Effector CD8-positive, alpha-beta T cell (primary cell): Measurements from ENCODE around the gene ADAMTS15.

Source experiments
- DNase-seq: peaks from one replicate; lab custom pipeline; 2025; lab: John Stamatoyannopoulos, UW

Gene ADAMTS15

DNA sequence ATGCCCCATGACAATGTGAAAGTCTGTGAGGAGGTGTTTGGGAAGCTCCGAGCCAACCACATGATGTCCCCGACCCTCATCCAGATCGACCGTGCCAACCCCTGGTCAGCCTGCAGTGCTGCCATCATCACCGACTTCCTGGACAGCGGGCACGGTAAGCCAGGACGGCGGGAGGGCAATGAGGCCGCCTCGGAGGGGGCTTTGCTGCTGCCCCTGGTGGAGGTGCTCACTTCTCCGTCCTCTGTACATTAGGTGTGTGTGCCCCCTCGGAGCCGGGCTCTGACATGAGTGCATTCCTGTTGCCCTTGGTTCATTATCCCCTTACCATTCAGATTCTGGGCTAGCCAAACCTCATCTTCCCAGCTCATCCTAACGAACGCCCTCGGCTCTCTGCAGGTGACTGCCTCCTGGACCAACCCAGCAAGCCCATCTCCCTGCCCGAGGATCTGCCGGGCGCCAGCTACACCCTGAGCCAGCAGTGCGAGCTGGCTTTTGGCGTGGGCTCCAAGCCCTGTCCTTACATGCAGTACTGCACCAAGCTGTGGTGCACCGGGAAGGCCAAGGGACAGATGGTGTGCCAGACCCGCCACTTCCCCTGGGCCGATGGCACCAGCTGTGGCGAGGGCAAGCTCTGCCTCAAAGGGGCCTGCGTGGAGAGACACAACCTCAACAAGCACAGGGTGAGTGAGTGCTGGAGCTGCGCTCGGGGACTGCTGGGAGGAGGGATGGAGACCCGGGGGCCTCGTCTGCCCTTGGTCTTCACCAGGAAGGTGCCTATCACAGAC, 13.8 kb downstream of the ADAMTS15 start:
- DNase-seq, result no peak

DNA sequence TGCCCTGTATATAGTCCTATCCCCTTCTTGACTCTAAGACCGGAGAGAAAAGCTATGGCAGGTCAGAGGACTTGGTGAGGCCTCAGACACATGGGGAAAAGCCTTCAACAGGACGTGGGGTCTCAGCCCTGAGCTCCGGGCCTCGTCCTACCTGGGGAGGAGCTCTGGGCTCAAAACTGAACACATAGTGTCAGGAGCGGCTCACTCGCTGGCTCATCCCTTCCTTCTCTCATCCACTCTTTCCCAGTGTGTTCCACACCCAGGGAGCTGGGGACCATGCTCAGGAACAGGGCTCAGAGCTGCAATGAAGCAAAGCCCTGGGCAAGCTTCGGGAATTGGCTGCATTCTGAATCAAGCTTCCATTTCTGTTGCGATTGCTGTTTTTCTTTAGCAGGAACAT, 14.5 kb downstream of the ADAMTS15 start:
- DNase-seq, result no peak

DNA sequence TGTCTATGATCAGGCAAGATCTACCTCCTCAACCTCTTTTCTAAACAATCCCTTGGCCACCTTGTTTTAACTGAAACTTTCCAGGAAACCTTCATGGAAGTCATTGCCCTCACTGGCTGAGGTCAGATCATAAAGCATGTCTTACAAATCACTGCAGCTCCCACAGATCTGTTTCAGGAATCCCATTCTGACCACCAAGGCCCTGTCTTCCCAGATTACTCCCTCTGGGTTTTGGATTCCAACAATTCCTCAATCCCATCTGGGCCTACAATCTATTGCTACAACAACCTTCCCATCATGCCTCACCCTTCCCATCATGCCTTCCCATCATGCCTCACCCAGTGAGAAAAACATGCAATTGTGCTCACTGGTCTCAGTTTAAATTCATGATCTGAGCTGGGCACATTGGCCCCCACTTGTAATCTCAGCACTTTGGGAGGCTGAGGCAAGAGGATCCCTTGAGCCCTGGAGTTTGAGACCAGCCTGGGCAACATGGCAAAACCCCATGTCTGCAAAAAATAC, 15.9 kb downstream of the ADAMTS15 start:
- DNase-seq, result no peak

DNA sequence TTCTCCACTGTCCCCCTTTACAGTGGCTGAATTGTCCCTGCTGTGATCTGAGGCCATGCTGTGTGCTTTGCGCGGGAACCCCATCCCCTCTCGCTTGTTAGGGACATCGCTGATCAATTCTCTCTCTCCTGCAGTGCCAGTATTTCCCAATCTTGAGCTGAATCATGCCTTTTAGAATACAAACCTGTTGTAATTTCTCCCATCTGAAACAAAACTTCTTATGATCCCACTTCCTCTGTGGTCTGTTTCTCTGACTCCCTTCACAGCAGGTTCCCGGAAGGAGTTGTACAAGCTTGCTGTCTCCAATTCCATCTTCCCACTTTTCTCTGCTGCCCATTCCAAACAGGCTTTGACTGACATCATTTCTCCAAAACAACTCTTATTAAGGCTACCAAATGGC, 16.8 kb downstream of the ADAMTS15 start:
- DNase-seq, result no peak

DNA sequence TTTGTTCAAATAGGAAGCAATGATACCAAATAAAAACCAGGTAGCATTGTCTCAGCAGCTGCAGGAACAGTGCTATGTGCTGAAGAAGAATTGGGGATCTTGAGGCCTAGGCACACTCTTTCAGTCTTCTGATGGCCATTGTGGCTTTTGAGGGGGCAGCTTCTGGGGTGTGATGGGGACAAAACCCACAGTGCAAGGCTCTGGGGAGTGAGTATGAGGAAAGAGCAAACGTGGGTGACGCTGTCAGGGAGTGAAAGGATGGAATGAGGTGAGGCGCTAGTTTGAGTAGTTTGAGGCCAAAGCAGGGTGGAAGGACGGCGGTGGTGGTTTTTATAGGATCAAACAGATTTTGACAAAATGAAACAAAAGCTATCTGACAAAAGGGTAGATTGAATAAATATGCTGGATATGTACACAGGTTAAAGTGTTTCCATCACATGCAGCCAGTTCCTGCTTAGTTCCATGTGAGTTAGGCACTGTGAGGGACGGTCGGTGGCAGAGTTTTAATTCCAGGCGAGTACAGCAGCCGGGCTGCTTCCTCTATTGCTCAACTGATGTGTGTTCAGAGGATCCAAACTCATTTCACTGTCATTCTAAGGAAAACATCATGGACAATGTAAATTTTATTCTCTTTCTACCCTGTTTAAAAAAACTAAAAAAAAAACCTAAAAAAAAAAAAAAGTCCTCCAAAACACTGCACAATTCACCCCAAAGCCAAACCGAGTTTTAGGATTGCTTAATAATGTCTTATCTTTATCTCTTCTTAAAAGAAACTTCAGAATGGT, 18.9 kb downstream of the ADAMTS15 start:
- DNase-seq, result no peak

DNA sequence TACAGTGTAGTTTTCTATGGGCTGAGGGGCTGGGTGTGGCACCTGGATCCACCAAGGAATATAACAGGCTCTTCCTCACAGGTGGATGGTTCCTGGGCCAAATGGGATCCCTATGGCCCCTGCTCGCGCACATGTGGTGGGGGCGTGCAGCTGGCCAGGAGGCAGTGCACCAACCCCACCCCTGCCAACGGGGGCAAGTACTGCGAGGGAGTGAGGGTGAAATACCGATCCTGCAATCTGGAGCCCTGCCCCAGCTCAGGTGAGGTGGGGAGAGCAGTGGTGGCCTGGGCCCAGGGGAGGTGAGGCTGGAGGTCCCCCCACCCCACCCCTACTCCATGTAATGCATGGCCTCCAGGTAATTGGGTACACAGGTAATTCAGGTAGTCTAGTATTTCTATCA, 20.7 kb downstream of the ADAMTS15 start:
- DNase-seq, result no peak

DNA sequence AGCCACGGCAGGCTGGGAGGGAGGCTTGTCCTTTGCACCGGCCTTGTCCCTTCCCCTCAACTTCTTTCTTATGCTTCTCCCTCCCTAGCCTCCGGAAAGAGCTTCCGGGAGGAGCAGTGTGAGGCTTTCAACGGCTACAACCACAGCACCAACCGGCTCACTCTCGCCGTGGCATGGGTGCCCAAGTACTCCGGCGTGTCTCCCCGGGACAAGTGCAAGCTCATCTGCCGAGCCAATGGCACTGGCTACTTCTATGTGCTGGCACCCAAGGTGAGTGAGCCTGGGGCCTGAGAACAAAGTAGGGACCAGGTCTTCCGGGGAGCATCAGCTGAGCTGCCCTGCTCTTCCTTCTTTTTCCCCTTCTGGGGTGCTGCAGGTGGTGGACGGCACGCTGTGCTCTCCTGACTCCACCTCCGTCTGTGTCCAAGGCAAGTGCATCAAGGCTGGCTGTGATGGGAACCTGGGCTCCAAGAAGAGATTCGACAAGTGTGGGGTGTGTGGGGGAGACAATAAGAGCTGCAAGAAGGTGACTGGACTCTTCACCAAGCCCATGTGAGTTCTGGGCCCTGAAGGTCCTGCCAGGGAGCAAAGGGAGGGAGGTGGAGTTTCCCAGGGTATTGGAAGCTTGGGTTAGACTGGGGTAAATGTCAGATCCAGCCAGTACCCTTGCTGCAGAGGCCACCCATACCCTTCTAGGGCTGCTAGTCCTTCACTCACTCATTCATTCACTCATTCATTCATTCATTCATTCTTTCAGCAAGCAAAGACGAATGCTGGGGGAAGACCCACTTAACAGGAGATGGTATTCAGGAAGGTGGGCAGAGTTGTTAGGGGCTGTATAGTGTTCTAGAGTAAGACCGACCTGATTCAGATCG, 22.6 kb downstream of the ADAMTS15 start:
- DNase-seq, result no peak

DNA sequence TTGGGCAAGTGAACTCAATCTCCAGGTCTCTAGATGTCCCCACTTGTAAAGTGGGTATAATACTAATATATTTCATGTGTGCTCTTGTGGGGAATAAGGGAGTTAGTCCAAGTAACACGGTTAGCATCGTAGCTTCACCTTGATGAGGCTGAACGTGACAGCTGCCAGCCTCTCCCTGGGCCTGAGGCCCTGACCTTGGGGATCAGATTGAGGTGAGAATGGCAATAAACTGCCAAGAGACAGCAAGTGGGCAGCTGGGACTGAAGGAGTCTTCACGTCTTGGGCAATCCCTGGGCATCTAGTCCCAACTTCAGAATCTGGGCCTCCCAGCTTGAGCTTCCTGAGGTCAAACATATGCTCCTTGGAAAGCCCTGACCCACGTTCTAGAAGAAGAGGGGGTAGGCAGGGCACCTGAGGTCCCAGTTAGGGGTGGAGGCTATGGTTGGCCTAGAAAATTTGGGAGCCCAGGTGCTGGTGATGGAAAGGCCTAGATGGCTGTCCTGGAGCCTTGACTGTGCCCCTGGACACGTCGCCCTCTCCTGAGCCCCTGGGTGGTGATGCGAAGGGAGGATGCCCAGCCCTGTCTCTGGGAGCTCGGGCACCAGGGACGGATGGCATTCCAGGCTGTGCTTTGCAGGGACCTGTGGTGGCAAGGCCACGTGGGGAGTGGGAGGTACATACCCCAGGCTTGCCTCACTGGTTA, 23.4 kb downstream of the ADAMTS15 start:
- DNase-seq, result no peak

DNA sequence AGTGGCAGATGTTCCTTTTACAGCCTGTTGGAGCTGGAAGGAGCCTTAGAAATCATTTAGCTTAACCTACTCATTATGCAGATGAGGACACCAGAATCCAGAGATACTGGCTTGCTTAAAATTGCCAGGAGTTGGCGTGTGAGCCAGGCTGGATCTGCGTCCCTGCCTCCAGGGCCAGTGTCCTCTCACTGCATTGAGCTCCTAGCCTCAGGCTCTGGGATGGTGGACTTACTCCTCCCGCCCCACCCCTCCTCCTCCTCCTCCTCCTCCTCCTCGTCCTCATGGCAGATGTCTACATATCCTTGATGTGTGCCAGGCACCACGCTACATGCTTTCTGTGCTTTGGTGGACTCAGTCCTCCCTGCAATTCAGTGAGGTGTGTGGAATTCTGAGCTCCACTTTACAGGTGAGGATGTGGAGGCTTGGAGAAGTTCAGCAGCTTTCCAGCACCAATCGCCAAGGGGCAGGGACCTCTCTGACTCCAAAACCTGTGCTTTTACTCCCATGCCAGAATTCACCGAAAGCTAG, 24.1 kb downstream of the ADAMTS15 start:
- no peak for DNase-seq

DNA sequence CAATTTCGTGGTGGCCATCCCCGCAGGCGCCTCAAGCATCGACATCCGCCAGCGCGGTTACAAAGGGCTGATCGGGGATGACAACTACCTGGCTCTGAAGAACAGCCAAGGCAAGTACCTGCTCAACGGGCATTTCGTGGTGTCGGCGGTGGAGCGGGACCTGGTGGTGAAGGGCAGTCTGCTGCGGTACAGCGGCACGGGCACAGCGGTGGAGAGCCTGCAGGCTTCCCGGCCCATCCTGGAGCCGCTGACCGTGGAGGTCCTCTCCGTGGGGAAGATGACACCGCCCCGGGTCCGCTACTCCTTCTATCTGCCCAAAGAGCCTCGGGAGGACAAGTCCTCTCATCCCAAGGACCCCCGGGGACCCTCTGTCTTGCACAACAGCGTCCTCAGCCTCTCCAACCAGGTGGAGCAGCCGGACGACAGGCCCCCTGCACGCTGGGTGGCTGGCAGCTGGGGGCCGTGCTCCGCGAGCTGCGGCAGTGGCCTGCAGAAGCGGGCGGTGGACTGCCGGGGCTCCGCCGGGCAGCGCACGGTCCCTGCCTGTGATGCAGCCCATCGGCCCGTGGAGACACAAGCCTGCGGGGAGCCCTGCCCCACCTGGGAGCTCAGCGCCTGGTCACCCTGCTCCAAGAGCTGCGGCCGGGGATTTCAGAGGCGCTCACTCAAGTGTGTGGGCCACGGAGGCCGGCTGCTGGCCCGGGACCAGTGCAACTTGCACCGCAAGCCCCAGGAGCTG, 24.8 kb downstream of the ADAMTS15 start:
- DNase-seq, result no peak

DNA sequence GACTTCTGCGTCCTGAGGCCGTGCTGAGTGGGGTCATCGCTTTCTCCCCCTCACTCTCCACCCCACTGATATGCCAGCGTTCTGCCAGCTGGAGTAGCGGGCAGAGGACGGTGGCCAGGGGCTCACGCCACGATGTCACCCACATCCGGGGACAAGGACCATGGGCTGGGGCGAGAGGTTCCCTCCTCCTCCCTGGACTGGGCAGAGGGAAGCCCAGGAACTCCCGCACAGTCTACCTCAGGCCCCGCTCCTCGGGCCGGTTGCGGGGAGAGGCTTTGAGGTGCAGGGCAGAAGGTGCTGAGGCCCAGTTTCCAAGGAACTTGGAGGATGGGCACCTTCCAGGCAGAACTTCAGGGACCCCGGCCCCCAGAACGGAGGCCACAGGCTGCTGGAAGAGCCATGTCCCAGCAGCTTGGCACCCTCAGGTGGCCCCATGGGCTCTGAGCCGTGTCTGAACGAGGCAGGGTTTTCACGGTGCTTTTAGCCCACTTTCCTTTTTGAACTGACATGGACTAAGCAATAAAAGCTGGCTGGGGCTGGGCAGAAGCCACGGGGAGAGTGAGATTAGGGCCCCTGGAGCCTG, 25.4 kb downstream of the ADAMTS15 start:
- no peak for DNase-seq

DNA sequence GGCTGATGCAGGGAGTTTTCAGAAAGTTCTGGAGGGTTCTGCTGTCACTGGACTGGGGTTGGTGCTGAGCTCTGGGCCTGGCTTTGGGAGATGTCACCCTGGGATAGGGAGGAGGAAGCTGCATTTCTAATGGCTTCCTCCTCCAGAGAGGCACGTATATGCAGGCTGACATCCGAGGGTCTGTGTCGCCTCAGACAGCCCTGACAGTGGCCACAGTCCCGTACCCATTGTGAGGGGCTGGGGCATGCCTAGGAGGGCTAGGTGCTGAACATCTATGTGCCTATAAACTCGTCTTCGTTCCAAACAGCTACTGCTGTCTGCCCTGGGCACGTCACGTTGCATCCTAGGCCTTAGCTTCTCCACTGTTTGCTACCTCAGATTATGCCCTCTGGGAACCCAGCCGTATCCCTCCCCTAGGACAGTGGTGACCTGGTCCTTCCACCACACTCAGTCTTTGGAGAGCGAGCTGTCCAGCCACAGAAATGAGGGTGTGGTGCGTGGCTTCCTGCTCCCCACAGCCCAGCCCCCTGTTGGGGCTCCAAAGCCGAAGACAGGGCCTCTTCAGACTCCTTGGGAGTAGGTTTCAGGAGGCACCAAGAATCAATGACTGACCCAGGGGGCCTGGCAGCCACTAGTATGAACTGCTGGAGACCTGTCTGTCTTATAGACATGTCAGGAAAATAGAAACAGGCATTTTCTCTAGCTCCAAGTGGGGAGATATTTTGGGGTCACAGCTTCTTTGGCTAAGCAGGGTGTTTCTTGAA, 26.4 kb downstream of the ADAMTS15 start:
- no peak for DNase-seq

DNA sequence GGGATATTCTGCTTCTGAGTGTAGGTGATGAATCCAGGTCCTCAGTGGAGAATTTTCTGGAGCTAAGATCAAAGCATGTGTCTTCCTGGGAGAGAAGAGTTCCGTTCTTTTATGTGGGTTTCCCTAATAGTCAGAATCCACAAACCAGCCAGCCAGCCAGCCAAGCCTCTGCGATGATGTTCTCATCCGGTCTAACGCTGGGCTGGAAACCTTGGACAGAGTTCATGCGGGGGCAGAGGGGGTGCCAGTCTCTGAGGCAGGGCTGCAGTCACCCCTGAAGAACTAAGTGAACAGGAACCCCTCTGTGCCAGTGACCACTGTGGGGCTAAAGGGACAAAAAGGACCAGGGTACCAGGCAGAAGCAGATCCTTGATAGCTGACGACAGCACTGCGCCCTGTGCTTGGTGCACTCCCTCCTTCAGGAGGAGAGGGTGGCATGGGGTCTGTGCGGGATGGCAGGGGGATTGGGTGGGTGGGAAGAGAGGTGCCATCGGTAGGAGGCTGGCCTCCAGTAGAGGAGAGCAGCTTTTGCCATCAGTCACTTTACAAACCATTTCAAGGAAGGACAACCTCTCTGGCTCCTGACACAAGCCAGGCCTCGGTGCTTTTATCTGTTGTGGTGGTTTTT, 27.1 kb downstream of the ADAMTS15 start:
- no peak for DNase-seq

DNA sequence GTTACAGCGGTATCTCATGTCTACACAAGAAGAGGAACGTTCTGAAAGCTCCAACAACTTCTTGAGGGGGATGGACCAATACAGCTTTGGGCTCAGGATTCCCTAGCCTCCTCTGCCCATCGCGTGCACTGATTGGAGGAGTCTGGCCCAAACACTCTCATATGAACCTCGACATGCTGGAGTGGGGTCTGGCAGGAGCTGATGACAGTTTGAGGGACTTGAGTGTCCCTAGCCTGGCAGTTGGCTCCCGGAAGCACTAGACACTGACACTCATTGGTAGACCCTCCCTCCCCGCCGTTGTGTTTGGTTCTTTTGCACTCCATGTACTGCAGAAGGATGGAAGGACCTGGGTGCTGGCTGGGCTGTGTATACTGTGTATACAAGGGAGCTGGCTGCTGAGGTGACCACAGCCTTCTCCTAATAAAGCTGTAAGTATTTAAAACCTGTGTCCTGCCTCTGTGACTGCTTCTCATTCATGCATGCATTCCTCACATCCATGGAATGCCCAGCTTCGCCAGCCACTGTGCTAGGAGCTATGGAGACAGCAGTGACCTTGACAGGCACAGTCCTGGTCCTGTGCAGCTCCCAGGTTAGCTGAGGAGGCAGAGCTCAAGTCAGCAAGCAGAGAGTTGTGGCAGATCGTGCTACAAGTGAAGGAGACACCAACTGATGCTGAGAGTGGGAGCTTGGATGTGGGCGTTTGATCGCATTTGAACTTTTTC, 27.9 kb downstream of the ADAMTS15 start:
- DNase-seq, result no peak

DNA sequence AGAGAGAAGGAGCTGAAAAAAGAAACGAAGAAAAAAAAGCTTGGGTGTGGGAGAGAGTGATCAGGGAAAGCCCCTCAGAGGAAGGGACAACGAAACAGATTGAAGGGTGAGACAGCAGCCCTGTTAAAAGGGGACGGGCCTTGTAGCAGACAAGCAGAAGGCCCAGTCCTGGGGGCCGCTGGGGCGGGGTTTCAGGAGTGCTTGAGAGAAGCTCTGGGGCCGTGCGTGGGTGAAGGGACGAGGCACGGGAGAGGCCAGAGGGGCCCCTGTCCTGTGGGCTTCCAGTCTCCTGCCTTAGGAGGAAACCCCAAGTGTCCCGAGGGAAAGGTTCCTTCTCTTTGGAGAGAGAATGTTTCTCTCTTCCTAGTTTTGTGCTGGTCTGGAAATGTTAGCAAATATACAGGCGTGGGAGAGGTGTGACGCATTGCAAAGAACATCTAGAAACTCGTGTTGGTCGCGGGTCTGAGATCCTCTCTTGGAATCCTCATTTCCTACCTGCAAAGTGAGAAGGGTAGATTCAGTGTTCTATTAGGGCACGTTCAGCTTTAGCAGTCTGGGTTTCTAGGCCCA, 28.6 kb downstream of the ADAMTS15 start:
- no peak for DNase-seq

DNA sequence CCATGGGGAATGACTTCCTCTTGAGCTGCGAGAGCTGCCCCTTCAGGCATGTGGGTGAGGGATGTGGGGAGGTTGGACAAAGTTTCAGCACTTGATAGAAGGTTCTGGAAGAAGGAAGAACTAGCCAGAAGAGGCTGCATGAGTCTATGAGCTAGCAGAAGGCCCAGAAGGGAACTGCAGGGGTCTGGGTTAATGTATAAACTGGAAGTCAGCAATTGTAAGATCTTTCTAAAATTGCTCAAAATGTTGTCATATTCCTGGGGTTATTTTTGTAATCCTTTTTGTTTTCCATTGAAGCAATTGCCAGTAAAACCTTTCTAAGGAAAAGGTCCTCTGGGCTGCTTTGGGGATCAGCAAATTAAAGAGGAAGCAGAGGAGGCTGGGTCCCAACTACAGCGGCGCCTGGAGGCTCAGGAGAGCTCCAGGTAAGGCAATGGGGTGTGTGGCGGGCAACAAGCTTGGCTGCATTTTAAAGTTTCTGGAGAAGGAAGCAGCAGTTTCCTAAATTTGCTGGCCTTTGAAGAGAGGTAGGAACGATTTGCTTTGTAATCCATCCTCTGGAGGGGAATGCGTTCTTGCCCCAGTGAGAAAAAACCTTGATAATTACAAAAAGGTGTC, 29.2 kb downstream of the ADAMTS15 start:
- no peak for DNase-seq

DNA sequence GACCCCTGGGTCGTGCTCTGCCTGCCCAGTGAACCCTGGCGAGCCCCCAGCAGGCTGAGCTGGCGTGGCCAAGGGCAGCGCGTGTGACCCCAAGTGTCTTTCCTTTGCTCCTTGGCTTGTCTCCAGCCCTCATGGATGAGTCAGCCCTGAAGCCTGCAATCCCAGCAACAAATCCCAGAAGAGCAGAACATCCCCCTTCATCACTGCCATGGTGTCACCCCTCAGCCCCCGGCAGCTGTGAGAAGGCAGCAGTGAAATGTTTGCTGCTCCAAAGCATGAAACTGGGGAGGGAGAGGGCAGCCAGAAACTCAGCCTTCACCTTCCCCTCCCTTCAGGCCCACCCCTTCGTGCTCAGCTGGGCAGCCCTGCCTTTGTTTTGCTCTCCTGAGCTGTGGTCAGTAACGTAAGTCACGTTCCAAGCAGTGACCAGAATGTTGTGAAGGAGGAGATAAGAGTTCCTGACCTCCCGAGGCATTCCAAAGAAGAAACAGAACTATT, 29.8 kb downstream of the ADAMTS15 start:
- no peak for DNase-seq
